Hematopoietic multipotent progenitor cell (in vitro differentiated cells): Measurements from ENCODE around the gene KCNMA1. TPM values are rescaled to one million over a fixed set of nuclear protein-coding genes. Genes with fewer than 3 reads are reported as not detected.

Source experiments
- DNase-seq, 3 donors: peaks; one replicate each; pipeline ENCODE4 v3.0.0-alpha.2; 2011 to 2015; ENCODE audit warnings: low read depth in 2 of 3, low spot score in 2 of 3
- total RNA-seq: library from RNA; depleted of rRNA; stranded (reverse); fragments of >200 nt; gene quantifications from one replicate; pipeline ENCODE4 v1.2.3, GENCODE V29; 2012

The KCNMA1 gene
- total RNA-seq, 1 donor: 0.27 TPM

GRCh38 chr10:77635402-77636227 lies 2.0 kb downstream of the KCNMA1 start:
- DNase-seq: no peak

DNA sequence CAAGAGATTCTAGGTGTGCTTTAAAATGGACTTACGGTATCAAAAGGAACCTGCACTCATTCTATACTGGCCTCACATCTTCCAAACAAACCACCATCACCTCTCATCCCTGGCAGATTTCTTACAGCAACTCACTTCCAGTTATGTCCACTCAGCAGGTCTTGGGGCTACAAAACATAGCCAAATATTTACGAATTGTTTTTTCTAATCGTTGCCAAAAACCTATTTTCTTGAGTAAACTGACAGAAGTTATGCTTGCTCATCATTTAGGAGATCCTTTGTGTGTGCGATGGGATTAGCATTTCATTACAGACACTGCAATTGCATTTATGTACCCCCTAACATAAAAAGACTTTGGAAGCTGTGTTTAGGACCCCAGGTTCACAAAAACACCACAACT lies 2.7 kb downstream of the KCNMA1 start:
- DNase-seq: no peak

- DNase-seq: no peak
Observed at GRCh38 chr10:77633376-77633775, 4.2 kb downstream of the KCNMA1 start.

DNA sequence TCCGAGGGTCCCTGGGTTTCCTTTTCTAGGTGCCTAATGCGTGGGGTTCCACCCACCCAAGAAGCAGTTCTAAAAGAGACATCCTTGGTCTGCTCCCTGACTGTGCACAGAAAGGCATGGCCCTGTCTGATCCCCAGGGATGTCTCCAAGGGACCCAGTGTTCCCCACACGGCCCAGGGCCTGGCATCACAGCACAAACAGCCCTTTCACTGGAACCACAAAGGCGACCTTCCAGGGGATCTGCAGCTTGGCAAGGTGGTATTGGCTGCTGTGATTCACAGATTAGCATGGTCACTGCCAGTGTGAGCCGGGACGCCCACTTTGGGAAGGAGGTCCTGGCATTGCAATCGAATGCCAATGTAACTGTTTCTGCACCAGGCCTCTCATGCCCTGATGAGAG lies 6.4 kb downstream of the KCNMA1 start:
- no peak for DNase-seq

DNA sequence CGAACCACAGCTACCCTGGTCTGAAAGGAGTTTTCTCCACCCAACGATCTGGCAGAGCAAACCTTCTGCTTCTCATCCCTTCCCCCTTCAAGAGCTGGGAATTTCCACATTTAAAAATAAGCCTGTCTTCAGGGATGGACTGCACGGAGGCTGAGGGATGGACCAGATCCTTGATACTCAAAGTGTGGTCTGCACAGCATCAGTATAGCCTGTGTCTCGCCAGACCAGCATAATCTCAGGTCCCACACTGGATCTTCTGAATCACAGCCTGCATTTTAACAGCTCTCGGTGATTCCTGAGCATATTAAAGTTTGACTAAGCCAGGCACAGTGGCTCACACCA lies 7.1 kb downstream of the KCNMA1 start:
- no peak for DNase-seq

DNA sequence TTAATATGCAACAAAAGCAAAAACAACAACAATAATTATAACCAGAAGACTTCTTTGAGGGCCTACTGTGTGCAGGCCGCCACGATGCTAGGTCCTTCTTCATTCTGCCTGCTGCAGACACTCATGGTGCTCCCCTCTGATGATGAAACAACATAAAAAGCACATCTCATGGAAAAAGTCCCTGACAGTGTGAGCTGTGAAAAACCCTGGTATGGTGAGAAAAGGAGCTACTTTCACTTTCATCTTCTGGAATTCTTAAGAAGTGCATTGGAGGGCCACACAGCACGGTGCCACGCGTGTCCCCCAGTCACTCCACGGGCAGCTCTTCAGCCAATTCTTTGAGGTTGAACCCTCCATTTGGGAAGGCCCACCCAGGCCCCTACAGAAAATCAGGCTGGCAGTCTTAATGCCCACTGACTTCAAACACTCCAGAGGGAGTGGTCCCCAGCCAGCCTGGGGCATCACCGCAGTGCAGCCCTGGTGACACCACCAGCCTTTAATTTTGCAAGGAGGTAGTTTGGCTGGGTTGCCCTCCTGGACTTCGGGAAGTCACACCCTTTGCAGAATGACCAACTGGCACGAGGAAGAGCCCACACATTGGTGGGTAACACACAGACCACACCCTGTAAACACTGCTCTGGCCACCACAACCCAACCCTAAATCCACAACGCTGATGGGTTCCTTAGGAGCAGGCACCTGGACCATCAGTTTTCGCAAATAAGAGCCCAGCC lies 7.7 kb downstream of the KCNMA1 start:
- peak in 1 of 3 donors; percentile 12 for DNase-seq

DNA sequence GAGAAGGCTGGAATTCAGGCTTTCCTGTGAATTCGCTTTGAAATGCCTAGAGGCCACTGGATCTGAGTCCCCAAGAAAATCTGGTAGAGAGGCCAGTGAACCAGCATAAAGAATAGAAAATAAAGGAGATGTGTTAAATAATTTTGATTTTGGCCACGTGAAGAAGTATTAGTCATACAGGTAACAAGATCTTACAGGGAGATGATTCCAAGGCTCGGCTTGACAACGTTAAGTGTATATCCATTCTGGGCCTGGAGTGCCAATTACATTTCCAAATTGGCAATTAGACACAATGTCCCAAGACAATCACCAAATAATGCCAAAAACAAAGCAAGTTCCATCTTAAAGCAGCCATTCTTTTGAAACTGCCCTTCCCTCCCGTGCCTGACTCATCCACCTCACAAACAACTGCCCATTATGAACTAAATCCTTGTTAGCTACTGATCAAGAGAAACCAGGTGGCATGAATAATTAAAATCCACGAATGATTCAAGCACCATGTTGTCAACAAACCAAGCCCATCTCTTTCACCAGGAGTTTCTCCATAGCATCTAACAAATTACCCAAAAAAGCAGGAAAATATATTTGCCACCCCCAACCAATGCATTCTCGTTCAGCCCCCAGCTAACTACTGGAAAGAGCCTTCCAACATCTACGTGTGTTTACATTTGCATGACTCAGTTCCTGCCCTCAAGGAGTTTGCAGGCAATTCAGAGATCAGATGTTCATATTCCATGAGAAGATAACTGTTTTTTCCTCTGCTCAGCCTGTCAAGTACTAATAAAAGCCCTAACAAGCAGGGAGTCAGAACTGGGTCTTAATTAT lies 8.5 kb downstream of the KCNMA1 start:
- DNase-seq: no peak

GRCh38 chr10:77626266-77626935 lies 11.2 kb downstream of the KCNMA1 start:
- no peak for DNase-seq

GRCh38 chr10:77625379-77625778 lies 12.2 kb downstream of the KCNMA1 start:
- no peak for DNase-seq

GRCh38 chr10:77622889-77623291 lies 14.7 kb downstream of the KCNMA1 start:
- peak in 1 of 3 donors; percentile 59 for DNase-seq

DNA sequence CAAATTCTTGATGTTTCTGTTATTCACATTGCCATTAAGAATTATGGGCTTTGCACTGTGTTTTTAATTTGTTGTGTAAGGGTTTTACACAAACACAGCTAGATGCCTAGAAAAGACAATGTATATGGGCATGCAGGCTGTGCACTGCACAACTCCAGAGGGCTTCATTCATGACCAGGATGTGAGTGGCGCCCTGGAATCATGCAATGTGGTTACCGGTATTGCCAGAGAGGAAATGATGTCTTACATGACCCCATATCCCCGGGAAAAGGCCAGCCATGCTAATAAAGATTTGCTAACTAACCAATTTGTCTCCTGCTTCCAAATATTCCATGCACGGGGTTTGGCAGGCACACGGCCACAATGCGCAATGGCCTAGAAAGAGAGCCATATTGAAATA lies 16.9 kb downstream of the KCNMA1 start:
- no peak for DNase-seq

- DNase-seq: no peak
Observed at GRCh38 chr10:77619964-77620703, 17.5 kb downstream of the KCNMA1 start.

- no peak for DNase-seq
Observed at GRCh38 chr10:77618117-77618516, 19.5 kb downstream of the KCNMA1 start.

DNA sequence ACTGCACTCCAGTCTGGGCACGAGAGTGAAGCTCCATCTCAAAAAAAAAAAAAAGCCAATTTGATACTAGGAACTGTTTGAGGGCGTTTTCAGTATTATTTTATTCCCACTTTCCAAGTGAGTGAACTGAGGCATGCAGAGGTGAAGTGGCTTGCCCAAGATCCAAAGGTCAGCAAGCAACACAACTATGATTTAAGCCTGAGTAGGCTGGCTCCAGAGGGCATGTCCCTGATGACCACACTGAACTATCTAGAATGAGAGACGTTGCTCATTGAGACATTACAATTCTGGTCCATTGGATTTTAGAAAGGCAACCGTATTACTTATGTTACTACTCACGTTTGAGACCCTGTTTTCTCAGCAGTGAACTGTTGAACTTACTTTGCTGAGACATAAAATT lies 20.8 kb downstream of the KCNMA1 start:
- DNase-seq: no peak

- DNase-seq: no peak
Observed at GRCh38 chr10:77614778-77615625, 22.6 kb downstream of the KCNMA1 start.

DNA sequence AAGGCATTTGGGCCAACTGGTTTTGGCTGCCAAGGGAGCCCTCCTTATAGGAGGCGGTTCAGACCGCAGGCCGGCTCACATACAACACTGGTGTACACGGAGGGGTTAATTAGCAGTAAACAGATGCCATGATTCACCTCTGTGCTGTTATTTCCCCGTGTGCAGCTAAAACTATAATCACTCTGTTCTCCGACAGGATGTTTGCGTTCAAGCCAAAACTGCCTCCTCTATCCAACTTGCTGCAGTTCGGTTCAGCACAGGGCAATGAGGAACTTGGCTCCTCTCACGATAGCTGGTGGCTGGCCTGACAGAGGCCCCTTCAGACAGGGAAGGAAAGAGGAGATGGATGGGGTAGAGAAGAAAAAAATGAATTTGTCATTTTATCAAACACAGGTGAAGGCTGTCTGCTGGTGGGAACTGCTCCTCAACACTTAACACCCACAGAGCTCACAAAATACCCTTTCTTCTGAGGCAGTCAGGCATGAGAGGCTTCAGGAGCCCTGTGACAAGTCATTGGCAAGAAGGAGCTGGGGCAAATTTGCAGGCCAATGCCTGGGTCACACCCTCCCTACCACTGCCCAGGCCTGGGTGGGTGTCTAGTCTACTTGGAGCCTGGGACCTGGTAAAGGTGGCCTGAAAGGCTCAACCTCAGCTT lies 24.0 kb downstream of the KCNMA1 start:
- peak in 1 of 3 donors; percentile 44 for DNase-seq

DNA sequence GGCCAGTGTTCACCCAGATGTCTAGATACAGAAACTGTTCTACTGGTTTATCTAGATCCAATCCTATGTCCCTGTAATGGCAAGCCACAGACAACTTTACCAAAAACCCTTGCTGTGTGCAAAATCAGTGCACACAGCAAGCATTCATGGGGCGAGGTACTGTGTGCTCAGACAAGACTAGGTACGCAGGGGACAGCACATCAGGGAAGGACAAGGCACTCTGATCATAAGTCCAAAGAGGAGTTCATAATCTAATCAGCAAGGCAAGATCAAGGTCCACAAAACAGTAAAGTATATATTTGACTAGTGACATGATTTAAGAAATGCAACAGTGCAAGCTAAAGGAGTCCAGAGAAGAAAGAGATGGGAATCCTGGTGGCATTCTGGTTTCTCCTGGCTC lies 25.9 kb downstream of the KCNMA1 start:
- DNase-seq: no peak

DNA sequence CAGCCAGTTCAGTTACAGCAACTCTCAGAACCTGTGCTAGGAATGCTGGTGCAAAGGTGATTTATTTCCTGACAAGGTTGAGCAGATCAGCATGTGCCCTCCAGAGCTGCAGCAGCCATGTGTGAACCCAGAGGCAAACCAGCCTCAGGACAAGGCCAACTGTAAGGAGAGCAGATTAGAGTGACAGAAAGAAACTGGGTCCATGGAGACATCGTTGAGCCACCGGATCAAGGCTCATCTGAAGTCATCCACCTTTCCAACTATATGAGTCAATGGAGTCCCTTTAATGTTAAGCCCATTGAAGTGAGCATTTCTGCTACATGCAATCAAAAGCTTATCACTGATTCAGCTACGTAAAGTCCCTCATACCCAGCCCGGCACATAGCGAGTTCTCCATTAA lies 26.4 kb downstream of the KCNMA1 start:
- DNase-seq: no peak
